ENCODE measurements around the gene NKX6-2.

NKX6-2 gene

GRCh38 chr10:132757171-132757570, 28.8 kb downstream of the NKX6-2 start:
- ChIA-PET POLR2A (no interaction called here), CTCF (no interaction called here)
- TF ChIP-seq CTCF (IDR thresholded peaks at IDR 0.05; ENCODE audit: control extremely low read depth, extremely low read depth, low read depth, missing control alignments) = no peak

GRCh38 chr10:132756591-132756990, 29.4 kb downstream of the NKX6-2 start:
- no peak for TF ChIP-seq CTCF (IDR thresholded peaks at IDR 0.05; ENCODE audit: control extremely low read depth, extremely low read depth, low read depth, missing control alignments)
- POLR2A ChIA-PET = no interaction called here

More at GRCh38 chr10:132757171-132757570, 28.8 kb downstream of the NKX6-2 start:
- no peak for DNase-seq (ENCODE audit: extremely low spot score)

DNA sequence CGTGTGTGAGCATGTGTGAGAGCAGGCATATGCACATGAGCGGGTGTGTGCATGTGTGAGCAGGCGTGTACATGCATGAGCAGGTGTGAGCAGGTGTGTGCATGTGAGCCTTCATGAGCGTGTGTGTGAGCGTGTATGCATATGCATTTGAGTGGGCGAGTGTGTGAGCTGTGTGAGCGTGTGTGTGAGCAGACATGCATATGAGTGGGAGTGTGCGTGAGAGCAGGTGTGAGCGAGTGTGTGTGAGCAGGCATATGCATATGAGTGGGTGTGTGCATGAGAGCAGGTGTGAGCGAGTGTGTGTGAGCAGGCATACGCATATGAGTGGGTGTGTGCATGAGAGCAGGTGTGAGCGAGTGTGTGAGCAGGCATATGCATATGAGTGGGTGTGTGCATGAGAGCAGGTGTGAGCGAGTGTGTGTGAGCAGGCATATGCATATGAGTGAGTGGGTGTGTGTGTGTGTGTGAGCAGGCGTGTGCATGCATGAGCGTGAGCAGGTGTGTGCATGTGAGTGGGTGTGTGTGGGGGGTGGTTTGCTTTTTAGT, 30.7 kb downstream of the NKX6-2 start:
- no peak for TF ChIP-seq CTCF (IDR thresholded peaks at IDR 0.05; ENCODE audit: control extremely low read depth, extremely low read depth, low read depth, missing control alignments)
- DNase-seq (ENCODE audit: extremely low spot score) = no peak
- ChIA-PET CTCF (no interaction called here), POLR2A (no interaction called here)

More at GRCh38 chr10:132756591-132756990, 29.4 kb downstream of the NKX6-2 start:
- DNase-seq (ENCODE audit: extremely low spot score) = no peak
- CTCF ChIA-PET = no interaction called here

DNA sequence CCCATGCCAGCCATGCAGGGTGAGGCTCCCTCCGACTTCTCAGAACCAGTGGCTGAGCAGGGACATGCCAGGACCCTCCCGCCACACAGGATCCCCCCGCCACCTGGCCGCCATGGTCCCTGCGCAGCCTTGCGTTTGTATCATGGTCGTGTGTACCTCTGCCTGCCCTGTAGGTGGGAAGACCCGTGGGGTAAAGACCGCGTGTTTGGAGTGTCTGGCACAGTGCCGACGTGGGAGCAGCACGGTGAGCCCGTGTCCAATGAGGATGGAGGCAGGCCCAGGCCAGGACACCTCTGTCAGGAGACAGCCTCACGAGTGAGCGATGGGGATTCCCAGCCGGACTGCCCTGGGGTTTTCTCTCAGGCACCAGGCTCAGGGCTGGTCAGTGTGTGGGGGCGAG, 31.9 kb downstream of the NKX6-2 start:
- CTCF ChIA-PET = no interaction called here
- TF ChIP-seq CTCF (IDR thresholded peaks at IDR 0.05; ENCODE audit: control extremely low read depth, extremely low read depth, low read depth, missing control alignments) = no peak
- POLR2A ChIA-PET = no interaction called here
- no peak for DNase-seq (ENCODE audit: extremely low spot score)

GRCh38 chr10:132753596-132753995, 32.4 kb downstream of the NKX6-2 start:
- ChIA-PET CTCF (no interaction called here), POLR2A (no interaction called here)
- TF ChIP-seq CTCF (IDR thresholded peaks at IDR 0.05; ENCODE audit: control extremely low read depth, extremely low read depth, low read depth, missing control alignments) = no peak

GRCh38 chr10:132752961-132753360, 33.0 kb downstream of the NKX6-2 start:
- no peak for TF ChIP-seq CTCF (IDR thresholded peaks at IDR 0.05; ENCODE audit: control extremely low read depth, extremely low read depth, low read depth, missing control alignments)
- DNase-seq (ENCODE audit: extremely low spot score) = no peak
- POLR2A ChIA-PET = no interaction called here
- CTCF ChIA-PET = no interaction called here

More at GRCh38 chr10:132753596-132753995, 32.4 kb downstream of the NKX6-2 start:
- DNase-seq (ENCODE audit: extremely low spot score) = no peak

DNA sequence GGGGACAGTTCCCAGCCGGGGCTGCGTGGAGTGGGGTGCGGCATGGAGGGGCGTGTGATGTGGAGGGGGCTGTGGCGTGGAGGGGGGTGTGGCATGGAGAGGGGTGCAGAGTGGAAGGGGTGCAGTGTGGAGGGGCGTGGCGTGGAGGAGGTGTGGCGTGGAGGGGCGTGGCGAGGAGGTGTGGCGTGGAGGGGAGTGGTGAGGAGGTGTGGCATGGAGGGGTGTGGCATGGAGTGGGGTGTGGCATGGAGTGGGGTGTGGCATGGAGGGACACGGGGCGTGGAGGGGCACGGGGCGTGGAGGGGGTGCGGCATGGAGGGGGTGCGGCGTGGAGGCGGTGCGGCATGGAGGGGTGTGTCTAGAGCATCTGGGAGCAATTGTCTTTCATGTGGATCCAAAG, 33.6 kb downstream of the NKX6-2 start:
- POLR2A ChIA-PET = no interaction called here
- no peak for TF ChIP-seq CTCF (IDR thresholded peaks at IDR 0.05; ENCODE audit: control extremely low read depth, extremely low read depth, low read depth, missing control alignments)
- CTCF ChIA-PET = no interaction called here
- DNase-seq (ENCODE audit: extremely low spot score) = no peak

All from GM10248 (cell line).